Transverse colon (tissue), 4 donors: ENCODE data around the gene DOCK6. TPM values are rescaled to one million over a fixed set of nuclear protein-coding genes. Genes with fewer than 3 reads are reported as not detected.

Source experiments
- DNase-seq: peaks from one replicate; pipeline ENCODE4 v3.0.0-alpha.2; 2019
- H3K27ac ChIP-seq, 4 donors: fragments of 200-600 bp; sonication (generic); 2 replicates each; pipeline ENCODE4 v1.5.1; 2016 to 2018; ENCODE audit warnings: inconsistent platforms in 4 of 4
- H3K27me3 ChIP-seq: fragments of 200-600 bp; sonication (generic); 2 replicates; pipeline ENCODE4 v1.5.1; 2017; ENCODE audit warnings: inconsistent platforms
- H3K36me3 ChIP-seq, 4 donors: fragments of 200-600 bp; sonication (generic); 2 replicates each; pipeline ENCODE4 v1.5.1; 2017 to 2019; ENCODE audit warnings: inconsistent platforms in 4 of 4
- H3K4me1 ChIP-seq, 4 donors: fragments of 200-600 bp; sonication (generic); 2 replicates each; pipeline ENCODE4 v1.5.1; 2017 to 2020; ENCODE audit warnings: inconsistent platforms in 4 of 4
- H3K4me3 ChIP-seq, 4 donors: fragments of 200-600 bp; sonication (generic); 1 replicate in 1 of 4; 2 replicates in 3 of 4; pipeline versions ENCODE4 v1.5.1 to v1.6.1; 2017 to 2019; ENCODE audit warnings: inconsistent platforms in 4 of 4
- H3K9me3 ChIP-seq, 2 donors: fragments of 200-600 bp; sonication (generic); 2 replicates each; pipeline ENCODE4 v1.5.1; 2017 to 2019; ENCODE audit warnings: inconsistent platforms in 2 of 2
- EP300 ChIP-seq: sonication (generic); formaldehyde crosslinking; IDR thresholded peaks from one replicate; pipeline ENCODE4 v1.6.1; 2017; ENCODE audit warnings: antibody characterized with exemption, low read depth
- POLR2A ChIP-seq: fragments of 450-650 bp; IDR thresholded peaks from one replicate; pipeline ENCODE4 v1.6.1; 2016; ENCODE audit warnings: antibody characterized with exemption, mild to moderate bottlenecking, moderate library complexity
- POLR2AphosphoS5 ChIP-seq, 3 donors: sonication (generic); formaldehyde crosslinking; IDR thresholded peaks; one replicate each; pipeline ENCODE4 v1.6.1; 2016; ENCODE audit warnings: antibody characterized with exemption in 3 of 3
- WGBS, 2 donors: methylation state at CpG; one replicate each; pipeline ENCODE4 v1.1.5; 2018; ENCODE audit warnings: low coverage in 1 of 2; 5-methylcytosine and 5-hydroxymethylcytosine counted together
- in situ Hi-C, 4 donors: fragments of 200-750 bp; cut with MboI; loops; one replicate each; pipeline versions ENCODE4 v1.15.0 to v1.15.1; 2017; ENCODE audit warnings: low sequenced_read_pairs in 3 of 4, low pct_ligation_motif_present in 1 of 4, low pct_unique_long_range_greater_than_20kb in 1 of 4
- intact Hi-C: fragments of 100-400 bp; cut with DNase I; formaldehyde crosslinking; loops from one replicate; pipeline ENCODE4 v1.15.1; 2023; ENCODE audit warnings: low total_unique reads
- total RNA-seq, 4 donors: library from RNA; depleted of rRNA; stranded (reverse); fragments of >200 nt; gene quantifications; one replicate each; pipeline ENCODE4 v1.1.0, GENCODE V29; 2016
- TF ChIP-seq, protein P1 (sequence below), 5 experiments: fragments of 200-600 bp in 3 of 5; fragments of 450-650 bp in 2 of 5; sonication (generic) in 3 of 5; IDR thresholded peaks; 1 replicate in 2 of 5; 2 replicates in 3 of 5; pipeline ENCODE4 v1.5.1; 2016 to 2017; ENCODE audit warnings: antibody characterized with exemption in 5 of 5, inconsistent platforms in 3 of 5, mild to moderate bottlenecking in 2 of 5, moderate library complexity in 1 of 5

Gene DOCK6
- total RNA-seq, 4 donors from 2014 or later = 66.4 to 268 (median 78.4) TPM

DNA sequence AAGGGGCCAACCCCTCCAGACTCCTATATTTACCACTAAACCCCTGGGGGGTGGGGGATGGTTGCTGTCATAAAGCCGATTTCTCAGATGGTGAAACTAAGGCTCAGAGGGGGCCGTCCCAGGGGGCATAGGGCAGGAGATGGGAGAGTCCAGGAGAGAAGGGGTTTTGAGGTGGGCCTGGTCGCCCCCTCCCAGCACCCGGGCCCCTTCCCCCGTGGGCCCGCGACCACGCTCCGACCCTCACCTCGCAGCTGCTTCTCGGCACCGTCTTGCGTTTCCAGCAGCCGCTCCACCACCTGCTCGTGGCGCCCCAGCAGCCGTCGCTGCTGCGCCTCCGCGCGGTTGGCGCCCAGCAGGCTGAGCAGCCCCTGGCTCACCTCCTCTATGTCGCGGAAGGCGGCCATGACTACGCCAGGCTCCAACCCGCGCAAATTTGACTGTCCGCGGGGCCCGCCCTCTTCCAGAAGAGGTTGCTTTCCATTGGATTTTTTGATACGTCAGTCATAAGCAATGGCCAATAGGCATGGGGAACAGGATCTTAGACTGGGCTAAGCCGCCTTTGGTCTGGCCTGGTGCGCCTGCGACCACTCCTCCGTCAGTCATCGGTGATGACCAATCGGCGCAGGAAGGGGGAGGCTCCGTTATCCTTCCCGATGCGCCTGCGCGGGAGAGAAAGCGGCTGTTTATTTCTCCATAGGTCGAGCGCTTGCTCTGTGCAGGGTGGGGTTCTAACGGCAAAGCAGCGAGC is 106.8 kb downstream of the DOCK6 start, which contains the start of gene SPC24:
TSS of gene SPC24 (minus strand) at position 410 of the 748 bp plus-strand sequence. CDS start at position 404, 6 bp downstream.
- Histone ChIP-seq H3K9me3 (no peaks in the 10 kb centered on the region), H3K4me1 (peaks cover 16 to 58% (median 29%) of the 10 kb centered on the region in 4 donors), H3K27ac (peak within 1 kb of the TSS; percentile 63 to 89 (median 80)), H3K4me3 (peak within 1 kb of the TSS; percentile 49 to 67 (median 58)), H3K36me3 (no peaks in the 10 kb centered on the region), H3K27me3 (no peaks in the 10 kb centered on the region)
- TF ChIP-seq, protein P1, sequence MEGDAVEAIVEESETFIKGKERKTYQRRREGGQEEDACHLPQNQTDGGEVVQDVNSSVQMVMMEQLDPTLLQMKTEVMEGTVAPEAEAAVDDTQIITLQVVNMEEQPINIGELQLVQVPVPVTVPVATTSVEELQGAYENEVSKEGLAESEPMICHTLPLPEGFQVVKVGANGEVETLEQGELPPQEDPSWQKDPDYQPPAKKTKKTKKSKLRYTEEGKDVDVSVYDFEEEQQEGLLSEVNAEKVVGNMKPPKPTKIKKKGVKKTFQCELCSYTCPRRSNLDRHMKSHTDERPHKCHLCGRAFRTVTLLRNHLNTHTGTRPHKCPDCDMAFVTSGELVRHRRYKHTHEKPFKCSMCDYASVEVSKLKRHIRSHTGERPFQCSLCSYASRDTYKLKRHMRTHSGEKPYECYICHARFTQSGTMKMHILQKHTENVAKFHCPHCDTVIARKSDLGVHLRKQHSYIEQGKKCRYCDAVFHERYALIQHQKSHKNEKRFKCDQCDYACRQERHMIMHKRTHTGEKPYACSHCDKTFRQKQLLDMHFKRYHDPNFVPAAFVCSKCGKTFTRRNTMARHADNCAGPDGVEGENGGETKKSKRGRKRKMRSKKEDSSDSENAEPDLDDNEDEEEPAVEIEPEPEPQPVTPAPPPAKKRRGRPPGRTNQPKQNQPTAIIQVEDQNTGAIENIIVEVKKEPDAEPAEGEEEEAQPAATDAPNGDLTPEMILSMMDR (IDR thresholded peaks at IDR 0.05) = no peak
- TF ChIP-seq POLR2A = no peak
- peak; percentile 35 to 63 (median 42) for TF ChIP-seq POLR2AphosphoS5 (IDR thresholded peaks at IDR 0.05)
- intact Hi-C loops (no loop called here), in situ Hi-C loops (no loop called here)
- 0% methylated on average over 43 of the region's 50 CpGs; no CpG with 5 or more reads in 1 of the 2 donors for WGBS, 2 donors
- peak; percentile 95 for DNase-seq

DNA sequence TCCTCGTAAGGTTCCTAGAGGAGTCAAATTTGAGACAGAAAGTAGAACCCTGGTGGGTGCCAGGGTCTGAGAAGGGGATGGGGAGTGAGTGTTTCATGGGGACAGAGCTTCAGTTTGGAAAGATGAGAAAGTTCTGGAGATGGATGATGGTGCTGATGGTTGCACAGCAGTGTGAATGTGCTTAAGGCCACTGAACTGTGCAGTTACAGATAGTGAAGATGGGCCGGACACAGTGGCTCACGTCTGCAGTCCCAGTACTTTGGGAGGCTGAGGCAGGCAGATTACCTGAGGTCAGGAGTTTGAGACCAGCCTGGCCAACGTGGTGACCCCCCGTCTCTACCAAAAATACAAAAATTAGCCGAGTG is 107.7 kb downstream of the DOCK6 start:
- peak overlapping the region in 1 of 4 donors; percentile 58 for H3K4me3 ChIP-seq
- H3K36me3 ChIP-seq = no peaks in the 10 kb centered on the region
- no peaks in the 10 kb centered on the region for H3K9me3 ChIP-seq
- no peak for TF ChIP-seq EP300
- no peak for DNase-seq
- 24 to 36% methylated on average over 5 to 6 of the region's 6 CpGs for WGBS, 2 donors
- H3K27me3 ChIP-seq = no peaks in the 10 kb centered on the region
- intact Hi-C loops = no loop called here
- H3K27ac ChIP-seq = peak overlapping the region in 1 of 4 donors; percentile 76
- peaks cover 16 to 51% (median 29%) of the 10 kb centered on the region in 4 donors for H3K4me1 ChIP-seq
- in situ Hi-C loops = no loop called here

DNA sequence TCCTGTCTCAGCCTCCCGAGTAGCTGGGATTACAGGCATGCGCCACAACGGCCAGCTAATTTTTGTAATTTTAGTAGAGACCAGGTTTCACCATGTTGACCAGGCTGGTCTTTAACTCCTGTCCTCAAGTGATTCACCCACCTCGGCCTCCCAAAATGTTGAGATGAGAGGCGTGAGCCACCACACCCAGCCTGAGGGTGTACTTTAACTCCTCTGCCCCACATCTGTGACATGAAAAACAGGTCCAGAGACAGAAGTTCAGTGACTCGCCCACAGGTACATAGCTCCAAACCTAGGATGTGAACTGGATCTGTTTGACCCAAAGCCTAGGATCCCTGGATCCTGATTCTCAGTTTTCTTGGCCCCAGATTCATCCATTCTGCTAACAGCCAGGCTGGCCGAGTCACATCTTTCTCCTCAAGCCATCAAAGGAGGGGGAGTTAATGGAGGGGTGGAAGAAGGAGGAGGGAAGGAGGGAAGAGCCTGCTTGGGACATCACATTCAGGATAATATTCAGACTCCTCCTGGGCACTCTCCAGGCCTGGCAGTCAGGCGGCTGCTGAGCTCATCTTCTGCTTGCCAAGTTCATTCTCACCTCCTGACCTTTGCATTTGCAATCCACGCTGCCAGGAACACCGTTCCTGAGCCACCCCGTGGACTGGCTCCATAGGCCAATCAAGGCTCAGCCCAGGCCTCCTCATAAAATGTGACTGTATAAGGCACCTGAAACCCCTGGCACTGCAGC is 109.8 kb downstream of the DOCK6 start:
- no peak overlapping the region for H3K4me3 ChIP-seq
- H3K27ac ChIP-seq = peak overlapping the region; percentile 74 to 86 (median 76)
- peak; percentile 65 for DNase-seq
- H3K9me3 ChIP-seq = no peaks in the 10 kb centered on the region
- intact Hi-C loops (no loop called here), in situ Hi-C loops (no loop called here)
- peaks cover 12 to 41% (median 29%) of the 10 kb centered on the region in 4 donors for H3K4me1 ChIP-seq
- no peaks in the 10 kb centered on the region for H3K27me3 ChIP-seq
- H3K36me3 ChIP-seq = no peaks in the 10 kb centered on the region
- WGBS, 2 donors = 66 to 73% methylated on average over 3 to 11 of the region's 11 CpGs
- TF ChIP-seq POLR2AphosphoS5 (IDR thresholded peaks at IDR 0.05) (peak; percentile 53 to 74 (median 66)), EP300 (peak; percentile 66)
- TF ChIP-seq, protein P1 (IDR thresholded peaks at IDR 0.05) = no peak

GRCh38 chr19:11151181-11151580 is 111.1 kb downstream of the DOCK6 start:
- Histone ChIP-seq H3K9me3 (no peaks in the 10 kb centered on the region), H3K4me3 (no peak overlapping the region), H3K36me3 (no peaks in the 10 kb centered on the region), H3K27ac (peak overlapping the region; percentile 74 to 86 (median 76)), H3K27me3 (no peaks in the 10 kb centered on the region), H3K4me1 (peaks cover 10 to 36% (median 26%) of the 10 kb centered on the region in 4 donors)
- no peak for TF ChIP-seq POLR2A
- TF ChIP-seq EP300 = no peak
- TF ChIP-seq, protein P1 (IDR thresholded peaks at IDR 0.05) = no peak
- no peak for TF ChIP-seq POLR2AphosphoS5 (IDR thresholded peaks at IDR 0.05)
- WGBS, 2 donors = 77 to 90% methylated on average over 2 to 7 of the region's 7 CpGs
- in situ Hi-C loops = no loop called here
- DNase-seq = no peak
- intact Hi-C loops = no loop called here

Other genes starting within 250 kb of the DOCK6 start
- 100 to 1,000 TPM in 2 of 4 donors, 10 to 100 TPM in 2; 26.4 to 275 (median 109) TPM for gene LDLR, start 173.1 kb downstream of the DOCK6 start, total RNA-seq
- 10 to 100 TPM in 1 of 4 donors, 1 to 10 TPM in 1, not detected in 2; 2.6 to 47.4 TPM for gene SPC24, start 106.7 kb downstream of the DOCK6 start, total RNA-seq
- gene KANK2, start 65.0 kb downstream of the DOCK6 start, total RNA-seq = 100 to 1,000 TPM; 145 to 339 (median 243) TPM
- not detected for gene ANGPTL8, start 22.9 kb downstream of the DOCK6 start, total RNA-seq
- gene TSPAN16, start 33.6 kb upstream of the DOCK6 start, total RNA-seq = not detected
- gene RAB3D, start 77.1 kb upstream of the DOCK6 start, total RNA-seq = 10 to 100 TPM; 16.5 to 41.1 (median 18.6) TPM
- gene TMEM205, start 83.7 kb upstream of the DOCK6 start, total RNA-seq = 100 to 1,000 TPM in 2 of 4 donors, 10 to 100 TPM in 2; 18.7 to 163 (median 88.4) TPM
- gene CCDC159, start 84.0 kb upstream of the DOCK6 start, total RNA-seq = 1,000 to 10,000 TPM in 1 of 4 donors, 10 to 100 TPM in 3; 13.8 to 1,153 (median 26.1) TPM
- gene PLPPR2, start 92.9 kb upstream of the DOCK6 start, total RNA-seq = 10 to 100 TPM in 2 of 4 donors, 1 to 10 TPM in 2; 6.3 to 51.7 (median 11.5) TPM
- 10 to 100 TPM in 1 of 4 donors, 1 to 10 TPM in 3; 2.1 to 11.1 (median 2.6) TPM for gene SWSAP1, start 112.1 kb upstream of the DOCK6 start, total RNA-seq
- 10 to 100 TPM in 1 of 4 donors, 1 to 10 TPM in 3; 2.3 to 24.3 (median 6.4) TPM for gene EPOR, start 121.8 kb upstream of the DOCK6 start, total RNA-seq
- gene RGL3, start 156.8 kb upstream of the DOCK6 start, total RNA-seq = 10 to 100 TPM in 3 of 4 donors, 1 to 10 TPM in 1; 6.7 to 78.9 (median 28.1) TPM
- 1 to 10 TPM in 1 of 4 donors, under 1 TPM in 1, not detected in 2; 0.32 to 2.2 TPM for gene ODAD3, start 172.6 kb upstream of the DOCK6 start, total RNA-seq
- 100 to 1,000 TPM; 119 to 195 (median 183) TPM for gene PRKCSH, start 173.1 kb upstream of the DOCK6 start, total RNA-seq
- 1 to 10 TPM in 2 of 4 donors, under 1 TPM in 1, not detected in 1; 0.27 to 3.2 (median 1.3) TPM for gene ELAVL3, start 218.5 kb upstream of the DOCK6 start, total RNA-seq
- gene ZNF653, start 243.3 kb upstream of the DOCK6 start, total RNA-seq = 10 to 100 TPM; 10.6 to 44.9 (median 17.4) TPM